Astrocyte of the cerebellum (primary cell): Measurements from ENCODE around the gene CDK5RAP1.

Experiments used
- DNase-seq: peaks from one replicate; pipeline ENCODE4 v3.0.0-alpha.2; 2011; ENCODE audit warnings: low read depth
- H3K4me3 ChIP-seq: 2 replicates; pipeline ENCODE4 v1.5.1; 2011; ENCODE audit warnings: mild to moderate bottlenecking, low read depth, low read length, moderate library complexity
- CTCF ChIP-seq: IDR thresholded peaks from 2 replicates; pipeline ENCODE4 v1.5.1; 2012; ENCODE audit warnings: low read length, low read depth, moderate library complexity, mild to moderate bottlenecking; ENCODE audit errors: missing control alignments
- in situ Hi-C: cut with HindIII; loops from 2 replicates; pipeline ENCODE4 v1.10.0; 2017; ENCODE audit warnings: low sequenced_read_pairs

Gene CDK5RAP1

GRCh38 chr20:33348136-33348937 is 53.0 kb downstream of the CDK5RAP1 start:
- no peak for TF ChIP-seq CTCF
- in situ Hi-C loops, result no loop called here

GRCh38 chr20:33345342-33345741 is 56.0 kb downstream of the CDK5RAP1 start:
- TF ChIP-seq CTCF, result no peak
- DNase-seq, result no peak
- no peak overlapping the region for H3K4me3 ChIP-seq
- in situ Hi-C loops, result no loop called here

More at GRCh38 chr20:33348136-33348937, 53.0 kb downstream of the CDK5RAP1 start:
- DNase-seq, result no peak
- no peak overlapping the region for H3K4me3 ChIP-seq

GRCh38 chr20:33343521-33343920 is 57.8 kb downstream of the CDK5RAP1 start:
- no peak for TF ChIP-seq CTCF
- in situ Hi-C loops, result no loop called here
- no peak for DNase-seq
- H3K4me3 ChIP-seq, result no peak overlapping the region

- in situ Hi-C loops, result no loop called here
- no peak overlapping the region for H3K4me3 ChIP-seq
- TF ChIP-seq CTCF, result no peak
- no peak for DNase-seq
Observed at GRCh38 chr20:33339515-33340058, 61.7 kb downstream of the CDK5RAP1 start.

GRCh38 chr20:33338467-33339258 is 62.7 kb downstream of the CDK5RAP1 start:
- no peak overlapping the region for H3K4me3 ChIP-seq
- in situ Hi-C loops, result no loop called here
- no peak for DNase-seq
- TF ChIP-seq CTCF, result no peak

- in situ Hi-C loops, result no loop called here
- H3K4me3 ChIP-seq, result no peak overlapping the region
- TF ChIP-seq CTCF, result no peak
- DNase-seq, result no peak
Observed at GRCh38 chr20:33337531-33338165, 63.7 kb downstream of the CDK5RAP1 start.
